Activated naive CD8-positive, alpha-beta T cell treated with anti-CD3 and anti-CD28 coated beads for 36 hours (primary cell): ENCODE measurements around the gene SLC35G2. TPM values are rescaled to one million over a fixed set of nuclear protein-coding genes. Genes with fewer than 3 reads are reported as not detected.
"Not testable (repeated sequence)": the region's sequence is repeated elsewhere in the genome, so short reads cannot be mapped to it uniquely, and the experiment has no call there.

ENCODE experiments used
- DNase-seq: peaks from one replicate; pipeline ENCODE4 v3.0.0; 2021
- H3K27ac Mint-ChIP-seq: one replicate; pipeline ENCODE4 v1.8.0; 2022; ENCODE audit warnings: mild to moderate bottlenecking, moderate library complexity, mixed read lengths
- H3K27me3 Mint-ChIP-seq: one replicate; pipeline ENCODE4 v1.8.0; 2022; ENCODE audit warnings: mild to moderate bottlenecking, mixed read lengths
- H3K36me3 Mint-ChIP-seq: one replicate; pipeline ENCODE4 v1.8.0; 2021; ENCODE audit warnings: mild to moderate bottlenecking, mixed read lengths
- H3K4me1 Mint-ChIP-seq: one replicate; pipeline ENCODE4 v1.8.0; 2021; ENCODE audit warnings: mixed read lengths
- H3K4me3 Mint-ChIP-seq: one replicate; pipeline ENCODE4 v1.8.0; 2022; ENCODE audit warnings: mild to moderate bottlenecking, moderate library complexity, mixed read lengths
- H3K9me3 Mint-ChIP-seq: one replicate; pipeline ENCODE4 v1.8.0; 2022; ENCODE audit warnings: mixed read lengths
- total RNA-seq, 2 experiments: library from RNA; stranded (reverse); gene quantifications; one replicate each; pipeline ENCODE4 v1.2.3, GENCODE V29; 2021

SLC35G2 gene
- total RNA-seq, 2 experiments from 2014 or later, result 1.9 to 2.3 TPM

DNA sequence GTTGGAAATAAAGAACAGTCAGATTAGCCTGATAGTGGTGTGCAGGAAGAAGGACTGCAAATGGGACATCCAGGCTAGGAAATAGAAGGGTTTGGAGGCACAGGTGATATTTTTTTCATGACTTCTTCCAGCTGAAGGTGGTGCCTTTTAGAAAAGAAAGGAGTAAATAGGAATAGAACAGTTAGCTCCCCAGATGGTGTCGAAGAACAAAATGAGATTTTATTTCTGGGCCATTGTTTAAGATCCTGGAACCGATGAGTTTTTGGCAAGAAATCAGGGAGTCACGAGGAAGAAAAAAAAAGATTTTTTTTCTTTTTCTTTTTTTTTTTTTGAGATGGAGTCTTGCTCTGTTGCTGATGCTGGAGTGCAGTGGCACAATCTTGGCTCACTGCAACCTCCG, 33.3 kb downstream of the SLC35G2 start:
- peaks cover under 1% of the 10 kb centered on the region for H3K4me1 Mint-ChIP-seq
- DNase-seq, result no peak
- H3K27ac Mint-ChIP-seq, result no peak overlapping the region
- no peaks in the 10 kb centered on the region for H3K27me3 Mint-ChIP-seq
- no peak overlapping the region for H3K4me3 Mint-ChIP-seq
- peaks cover 2% of the 10 kb centered on the region for H3K9me3 Mint-ChIP-seq
- peaks cover 26% of the 10 kb centered on the region for H3K36me3 Mint-ChIP-seq

DNA sequence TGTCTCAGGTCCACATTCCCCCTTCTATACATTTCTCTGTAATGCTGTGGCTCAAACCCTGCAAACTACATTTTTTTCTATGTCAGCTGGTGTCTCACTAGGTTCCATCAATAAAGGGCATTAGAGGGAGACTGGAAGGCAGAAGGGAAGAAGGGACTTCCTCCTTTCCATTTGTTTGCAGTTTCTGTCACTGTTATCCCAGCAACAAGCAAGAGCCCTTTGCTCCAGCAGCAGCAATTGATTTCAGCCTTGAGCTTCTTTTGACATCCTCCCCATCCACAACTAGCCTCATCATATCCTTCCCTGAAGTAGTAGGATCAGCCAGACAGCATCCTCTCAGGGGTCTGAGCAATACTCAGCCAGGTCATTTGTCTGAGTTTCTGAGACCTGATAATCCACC, 37.7 kb downstream of the SLC35G2 start:
- Mint-ChIP-seq H3K27ac (no peak overlapping the region), H3K27me3 (no peaks in the 10 kb centered on the region), H3K36me3 (peaks cover 41% of the 10 kb centered on the region), H3K9me3 (peaks cover 2% of the 10 kb centered on the region), H3K4me1 (peaks cover 17% of the 10 kb centered on the region), H3K4me3 (no peak overlapping the region)
- DNase-seq, result no peak

- DNase-seq, result no peak
- Mint-ChIP-seq H3K9me3 (peaks cover 2% of the 10 kb centered on the region), H3K4me1 (peaks cover 20% of the 10 kb centered on the region), H3K36me3 (peaks cover 39% of the 10 kb centered on the region), H3K4me3 (no peak overlapping the region), H3K27me3 (no peaks in the 10 kb centered on the region), H3K27ac (no peak overlapping the region)
Measured at GRCh38 chr3:136858381-136858780, 39.5 kb downstream of the SLC35G2 start.

GRCh38 chr3:136860541-136860940, 41.6 kb downstream of the SLC35G2 start:
- Mint-ChIP-seq H3K27me3 (no peaks in the 10 kb centered on the region), H3K36me3 (peaks cover 35% of the 10 kb centered on the region), H3K4me3 (peak overlapping the region; percentile 94), H3K27ac (peak overlapping the region; percentile 96), H3K4me1 (peaks cover 23% of the 10 kb centered on the region), H3K9me3 (peaks cover 2% of the 10 kb centered on the region)
- no peak for DNase-seq

DNA sequence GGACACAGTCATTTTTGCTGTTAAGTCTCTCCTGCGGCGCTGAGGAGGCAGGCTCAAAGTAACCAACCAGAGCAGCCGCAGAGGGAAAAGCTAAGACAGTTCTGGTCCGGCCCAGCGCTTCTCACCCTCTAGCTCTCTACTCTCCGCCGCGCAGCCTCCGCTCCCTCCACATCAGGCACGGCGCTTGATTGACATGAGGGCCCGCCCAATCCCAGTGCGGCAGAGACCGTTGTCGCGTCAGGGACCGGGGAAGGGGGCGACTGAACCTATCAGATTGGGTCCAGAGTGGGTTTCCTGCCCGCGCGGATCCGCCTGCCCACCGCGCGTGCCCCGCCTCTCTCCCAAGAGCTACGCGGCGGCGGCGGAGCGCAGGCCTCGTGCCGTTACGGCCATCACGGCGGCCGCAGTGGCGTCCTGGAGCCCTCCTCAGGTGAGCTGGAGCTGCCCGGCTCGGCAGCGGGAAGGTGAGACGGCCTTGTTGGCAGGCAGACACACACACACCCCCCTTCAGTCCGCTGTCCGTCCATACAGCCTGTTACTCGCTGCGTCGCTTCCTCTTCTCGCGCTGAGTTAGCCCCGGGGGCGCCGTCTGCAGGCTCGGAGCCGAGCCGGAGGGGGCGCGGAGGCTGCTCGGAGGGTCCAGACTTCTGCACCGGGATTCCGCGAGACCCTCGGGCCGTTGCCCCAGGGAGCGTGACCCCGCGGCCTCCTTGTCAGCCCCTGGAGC, 43.1 kb downstream of the SLC35G2 start, which contains the start of gene NCK1:
Gene NCK1, plus strand, starts transcription at position 319 of the 727 bp plus-strand sequence. CDS start 65,794 bp downstream, outside the sequence.
- peak within 1 kb of the TSS; percentile 94 for H3K4me3 Mint-ChIP-seq
- no peaks in the 10 kb centered on the region for H3K27me3 Mint-ChIP-seq
- peaks cover 31% of the 10 kb centered on the region for H3K4me1 Mint-ChIP-seq
- H3K36me3 Mint-ChIP-seq, result peaks cover 35% of the 10 kb centered on the region
- H3K9me3 Mint-ChIP-seq, result no peaks in the 10 kb centered on the region
- peak; percentile 97 for DNase-seq
- peak within 1 kb of the TSS; percentile 96 for H3K27ac Mint-ChIP-seq

DNA sequence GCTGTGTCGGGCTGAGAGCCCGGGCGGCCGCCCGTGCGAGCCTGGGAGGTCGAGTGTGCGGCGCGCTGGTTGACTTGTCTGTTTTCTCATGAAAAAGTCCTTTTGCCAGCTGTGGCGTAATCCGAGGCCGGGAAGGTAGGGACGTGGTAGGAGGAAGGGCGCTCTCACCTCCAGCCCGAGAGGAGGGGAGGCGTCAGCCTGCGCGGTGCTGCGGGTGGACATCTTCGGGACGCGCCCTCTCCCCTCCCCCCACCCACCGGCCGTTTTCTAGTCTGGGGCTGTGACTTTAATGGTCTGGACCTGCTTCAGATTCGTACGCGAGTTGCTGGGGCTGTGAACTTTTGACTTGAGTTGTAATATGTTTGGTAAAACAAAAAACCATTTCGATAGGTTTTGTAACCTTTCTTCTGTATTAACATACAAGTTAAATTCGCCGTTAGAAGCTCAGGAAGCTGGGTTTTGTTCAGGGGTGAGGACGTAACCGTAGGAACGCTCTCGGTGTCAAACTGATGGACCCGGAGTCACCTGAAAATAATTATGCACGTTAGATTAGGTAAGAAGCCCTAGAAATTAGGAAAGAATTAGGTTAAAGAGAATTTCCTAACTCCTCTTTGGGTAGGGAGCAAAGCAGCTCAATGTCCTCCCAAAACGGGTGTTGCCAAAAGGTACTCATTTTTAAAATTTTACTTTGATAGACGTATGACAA, 43.8 kb downstream of the SLC35G2 start:
- DNase-seq, result peak; percentile 47
- Mint-ChIP-seq H3K36me3 (peaks cover 39% of the 10 kb centered on the region), H3K27ac (peak overlapping the region; percentile 96), H3K9me3 (no peaks in the 10 kb centered on the region), H3K4me1 (peaks cover 32% of the 10 kb centered on the region), H3K27me3 (no peaks in the 10 kb centered on the region), H3K4me3 (peak overlapping the region; percentile 94)

GRCh38 chr3:136869282-136869681, 50.4 kb downstream of the SLC35G2 start:
- peaks cover 70% of the 10 kb centered on the region for H3K36me3 Mint-ChIP-seq
- no peaks in the 10 kb centered on the region for H3K27me3 Mint-ChIP-seq
- DNase-seq, result no peak
- no peak overlapping the region for H3K4me3 Mint-ChIP-seq
- peaks cover 17% of the 10 kb centered on the region for H3K9me3 Mint-ChIP-seq
- peaks cover 35% of the 10 kb centered on the region for H3K4me1 Mint-ChIP-seq
- H3K27ac Mint-ChIP-seq, result no peak overlapping the region

DNA sequence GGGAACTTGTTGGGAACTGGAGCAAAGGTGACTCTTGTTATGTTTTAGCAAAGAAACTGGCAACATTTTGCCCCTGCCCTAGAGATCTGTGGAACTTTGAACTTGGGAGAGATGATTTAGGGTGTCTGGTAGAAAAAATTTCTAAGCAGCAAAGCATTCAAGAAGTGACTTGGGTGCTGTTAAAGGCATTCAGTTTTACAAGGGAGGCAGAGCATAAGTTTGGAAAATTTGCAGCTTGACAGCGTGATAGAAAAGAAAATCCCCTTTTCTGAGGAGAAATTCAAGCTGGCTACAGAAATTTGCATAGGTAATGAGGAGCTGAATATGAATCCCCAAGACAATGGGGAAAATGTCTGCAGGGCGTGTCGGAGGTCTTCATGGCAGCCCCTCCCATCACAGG, 53.3 kb downstream of the SLC35G2 start:
- Mint-ChIP-seq H3K9me3 (peaks cover 21% of the 10 kb centered on the region), H3K36me3 (peaks cover 71% of the 10 kb centered on the region), H3K4me1 (peaks cover 30% of the 10 kb centered on the region)
- H3K4me3 Mint-ChIP-seq, DNase-seq, H3K27me3 Mint-ChIP-seq, H3K27ac Mint-ChIP-seq: not testable (repeated sequence)

GRCh38 chr3:136879510-136879909, 60.6 kb downstream of the SLC35G2 start:
- Mint-ChIP-seq H3K9me3 (peaks cover 11% of the 10 kb centered on the region), H3K4me1 (peaks cover 30% of the 10 kb centered on the region), H3K36me3 (peaks cover 47% of the 10 kb centered on the region)
- H3K27ac Mint-ChIP-seq, H3K4me3 Mint-ChIP-seq, DNase-seq, H3K27me3 Mint-ChIP-seq: not testable (repeated sequence)

- H3K4me3 Mint-ChIP-seq, result no peak overlapping the region
- no peak for DNase-seq
- H3K27ac Mint-ChIP-seq, result peak overlapping the region; percentile 11
- H3K9me3 Mint-ChIP-seq, result peaks cover 8% of the 10 kb centered on the region
- peaks cover 50% of the 10 kb centered on the region for H3K4me1 Mint-ChIP-seq
- peaks cover 39% of the 10 kb centered on the region for H3K36me3 Mint-ChIP-seq
- H3K27me3 Mint-ChIP-seq, result no peaks in the 10 kb centered on the region
Measured at GRCh38 chr3:136882571-136882970, 63.6 kb downstream of the SLC35G2 start.

- no peak for DNase-seq
- H3K4me3 Mint-ChIP-seq, result no peak overlapping the region
- H3K9me3 Mint-ChIP-seq, result peaks cover 6% of the 10 kb centered on the region
- peaks cover 34% of the 10 kb centered on the region for H3K36me3 Mint-ChIP-seq
- no peaks in the 10 kb centered on the region for H3K27me3 Mint-ChIP-seq
- peaks cover 60% of the 10 kb centered on the region for H3K4me1 Mint-ChIP-seq
- peak overlapping the region; percentile 7 for H3K27ac Mint-ChIP-seq
Measured at GRCh38 chr3:136883967-136884720, 65.2 kb downstream of the SLC35G2 start.

GRCh38 chr3:136885357-136886213, 66.7 kb downstream of the SLC35G2 start:
- Mint-ChIP-seq H3K9me3 (peaks cover 6% of the 10 kb centered on the region), H3K36me3 (peaks cover 37% of the 10 kb centered on the region), H3K27me3 (no peaks in the 10 kb centered on the region), H3K4me3 (peak overlapping the region; percentile 39), H3K4me1 (peaks cover 61% of the 10 kb centered on the region), H3K27ac (peak overlapping the region; percentile 76)
- DNase-seq, result no peak

DNA sequence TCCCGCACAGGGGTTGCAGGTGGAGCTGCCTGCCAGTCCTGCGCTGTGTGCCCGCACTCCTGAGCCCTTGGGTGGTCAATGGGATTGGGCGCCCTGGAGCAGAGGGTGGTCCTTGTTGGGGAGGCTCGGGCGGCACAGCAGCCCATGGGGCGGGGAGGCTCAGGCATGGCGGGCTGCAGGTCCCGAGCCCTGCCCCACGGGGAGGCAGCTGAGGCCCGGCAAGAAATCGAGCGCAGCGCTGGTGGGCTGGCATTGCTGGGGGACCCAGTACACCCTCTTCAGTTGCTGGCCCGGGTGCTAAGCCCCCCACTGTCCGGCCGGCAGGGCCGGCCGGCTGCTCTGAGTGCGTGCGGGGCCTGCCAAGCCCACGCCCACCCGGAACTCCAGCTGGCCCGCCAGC, 71.0 kb downstream of the SLC35G2 start:
- Mint-ChIP-seq H3K36me3 (peaks cover 57% of the 10 kb centered on the region), H3K27me3 (no peaks in the 10 kb centered on the region), H3K4me1 (peaks cover 55% of the 10 kb centered on the region), H3K27ac (no peak overlapping the region), H3K9me3 (peaks cover 9% of the 10 kb centered on the region), H3K4me3 (no peak overlapping the region)
- DNase-seq, result no peak
